ENCODE measurements around the gene XKR3.
"Not testable (repeated sequence)": the region's sequence is repeated elsewhere in the genome, so short reads cannot be mapped to it uniquely, and the experiment has no call there.

XKR3 gene

GRCh38 chr22:16803255-16803917, 21.8 kb downstream of the XKR3 start:
- DNase-seq = no peak

DNA sequence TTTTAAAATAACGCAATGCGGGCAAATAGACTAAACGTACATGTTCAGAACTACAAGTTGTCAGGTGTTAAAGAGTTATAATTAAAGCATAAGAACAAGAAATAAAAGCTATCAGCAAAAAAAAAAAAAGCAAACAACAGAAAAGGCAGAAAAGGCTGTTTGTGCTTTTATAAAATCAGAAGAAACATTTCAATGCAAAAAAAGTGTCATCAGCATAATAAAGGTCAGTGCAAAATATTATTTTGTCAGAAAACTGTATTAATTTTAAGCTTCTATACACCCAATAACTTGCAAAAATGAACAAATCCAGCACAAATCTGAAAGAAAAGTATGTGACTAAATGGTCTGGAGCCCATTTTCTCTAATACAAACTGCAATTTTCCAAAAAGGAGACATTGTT, 23.6 kb downstream of the XKR3 start:
- DNase-seq = no peak

DNA sequence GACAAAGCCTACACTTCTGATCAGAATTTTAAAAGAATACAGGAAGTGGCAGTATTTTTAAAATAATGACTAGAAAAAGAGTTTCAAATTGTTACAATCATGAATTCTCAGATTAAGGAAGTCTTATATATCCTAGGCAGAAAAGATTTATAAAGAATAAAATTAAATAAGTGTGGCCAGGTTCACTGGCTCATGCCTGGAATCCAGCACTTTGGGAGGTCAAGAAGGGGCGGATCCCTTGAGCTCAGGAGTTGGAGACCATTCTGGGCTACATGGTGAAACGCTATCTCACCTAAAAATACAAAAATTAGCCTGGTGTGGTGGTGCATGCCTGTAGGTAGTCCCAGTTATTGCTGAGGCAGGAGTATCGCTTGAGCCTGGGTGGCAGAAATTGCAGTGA, 24.1 kb downstream of the XKR3 start:
- no peak for DNase-seq

- no peak for DNase-seq
Measured at GRCh38 chr22:16800358-16800757, 24.9 kb downstream of the XKR3 start.

- DNase-seq = not testable (repeated sequence)
Measured at GRCh38 chr22:16795504-16795903, 29.7 kb downstream of the XKR3 start.

DNA sequence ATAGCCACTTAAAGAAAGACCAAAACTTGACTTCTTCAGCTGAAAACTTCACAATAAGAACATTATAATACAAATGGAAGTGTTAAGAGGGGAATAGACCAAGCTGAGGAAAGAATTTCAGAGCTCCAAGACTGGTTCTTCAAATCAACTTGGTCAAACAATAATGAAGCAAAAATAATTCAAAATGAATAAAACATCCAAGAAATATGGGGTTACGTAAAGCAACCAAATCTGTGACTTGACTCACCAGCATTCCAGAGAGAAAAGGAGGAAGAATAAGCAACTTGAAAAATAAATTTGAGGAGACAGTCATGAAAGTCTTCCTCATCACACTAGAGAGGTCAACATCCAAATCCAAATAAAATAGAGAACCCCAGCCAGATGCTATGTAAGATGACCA, 31.4 kb downstream of the XKR3 start:
- no peak for DNase-seq

DNA sequence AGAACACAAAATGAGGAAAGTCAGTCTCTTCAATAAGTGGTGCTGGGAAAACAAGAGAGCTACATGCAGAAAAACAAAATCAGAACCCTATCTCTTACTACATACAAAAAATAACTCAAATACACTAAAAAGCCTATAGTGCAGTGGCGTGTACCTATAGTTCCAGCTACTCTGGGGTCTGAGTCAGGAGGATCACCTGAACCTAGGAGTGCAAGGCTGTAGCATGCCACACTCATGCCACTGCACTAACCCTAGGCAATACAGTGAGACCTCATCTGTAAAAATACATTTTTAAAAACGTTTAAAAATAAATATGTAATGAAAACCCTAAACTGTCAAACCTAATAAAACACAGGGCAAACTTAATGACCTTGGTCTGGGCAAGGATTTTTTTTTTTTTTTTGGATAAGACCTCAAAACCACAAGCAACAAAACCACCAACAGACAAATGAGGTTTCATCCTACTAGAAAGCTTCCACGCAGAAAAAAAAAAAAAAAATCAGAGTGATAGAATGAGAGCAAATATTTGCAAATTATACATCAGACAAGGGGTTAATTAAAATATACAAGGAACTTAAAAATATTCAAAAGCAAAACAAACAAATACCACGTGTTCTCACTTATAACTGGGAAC, 35.2 kb downstream of the XKR3 start:
- DNase-seq = no peak

- no peak for DNase-seq
Measured at GRCh38 chr22:16783930-16784354, 41.3 kb downstream of the XKR3 start.

DNA sequence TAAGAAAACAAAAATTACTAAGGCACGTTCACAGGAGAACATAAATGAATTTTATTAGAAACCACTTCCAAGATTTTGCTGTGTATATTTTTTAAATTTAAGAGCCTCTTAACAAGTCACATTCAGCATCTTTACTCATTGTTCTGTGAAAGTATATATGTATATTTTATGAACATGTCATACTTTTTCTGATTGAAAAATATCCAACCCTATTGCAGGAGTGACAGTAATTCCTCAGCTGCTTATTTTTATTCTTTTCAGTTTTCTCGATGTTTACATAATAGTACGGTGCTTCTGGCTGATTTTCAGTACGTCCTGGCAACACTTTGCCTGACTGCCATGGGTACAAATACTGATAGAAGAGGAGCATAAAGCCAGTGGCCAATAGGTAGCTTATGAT, 41.8 kb downstream of the XKR3 start:
- DNase-seq = no peak

- DNase-seq = no peak
Measured at GRCh38 chr22:16781764-16782329, 43.4 kb downstream of the XKR3 start.

- no peak for DNase-seq
Measured at GRCh38 chr22:16781074-16781763, 44.0 kb downstream of the XKR3 start.

DNA sequence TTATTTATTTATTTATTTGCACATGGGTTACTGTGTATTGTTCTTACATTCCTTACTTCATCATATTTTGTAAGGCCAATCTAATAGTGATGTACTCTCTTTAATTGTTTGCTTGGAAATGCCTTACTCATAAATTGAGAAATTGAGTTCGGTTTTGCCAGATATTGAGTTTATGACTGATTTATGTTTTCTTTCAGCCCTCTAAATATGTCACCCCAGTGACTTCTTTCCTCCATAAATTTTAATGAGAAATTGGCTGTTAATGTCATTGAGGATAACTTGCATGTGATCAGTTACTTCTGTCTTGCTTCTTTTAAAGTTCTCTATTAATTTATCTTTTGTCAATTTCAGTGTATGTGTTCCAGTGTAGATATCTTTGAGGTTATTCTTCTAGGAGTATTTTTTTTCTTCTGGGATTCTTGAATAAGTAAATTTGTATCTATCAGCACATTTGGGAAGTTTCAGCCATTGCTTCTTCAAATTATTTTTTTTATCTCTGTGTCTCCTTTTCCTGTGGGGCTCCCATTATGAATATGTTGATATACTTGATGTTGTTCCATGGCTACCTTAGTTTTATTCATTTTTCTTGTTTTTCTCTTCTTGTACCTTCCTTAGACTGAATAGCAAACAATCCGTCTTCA, 47.8 kb downstream of the XKR3 start:
- DNase-seq = no peak

DNA sequence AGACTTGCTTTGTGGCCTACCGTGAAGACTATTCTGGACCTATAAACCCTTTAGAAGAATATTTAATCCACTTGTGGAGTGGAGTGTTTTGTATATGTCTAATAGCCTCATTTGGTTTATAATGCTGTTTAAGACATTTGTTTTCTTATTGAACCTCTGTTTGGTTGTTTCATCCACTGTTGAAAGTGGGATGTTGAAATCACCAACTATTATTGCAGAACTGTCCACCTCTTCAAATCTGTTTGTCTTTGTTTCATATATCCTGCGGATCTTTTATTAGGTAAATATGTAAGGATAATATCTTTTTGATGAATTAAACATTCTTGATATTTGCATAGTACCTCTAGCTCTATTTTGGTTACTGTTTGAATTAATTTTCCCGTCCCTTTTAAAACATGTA, 49.1 kb downstream of the XKR3 start:
- DNase-seq = no peak

DNA sequence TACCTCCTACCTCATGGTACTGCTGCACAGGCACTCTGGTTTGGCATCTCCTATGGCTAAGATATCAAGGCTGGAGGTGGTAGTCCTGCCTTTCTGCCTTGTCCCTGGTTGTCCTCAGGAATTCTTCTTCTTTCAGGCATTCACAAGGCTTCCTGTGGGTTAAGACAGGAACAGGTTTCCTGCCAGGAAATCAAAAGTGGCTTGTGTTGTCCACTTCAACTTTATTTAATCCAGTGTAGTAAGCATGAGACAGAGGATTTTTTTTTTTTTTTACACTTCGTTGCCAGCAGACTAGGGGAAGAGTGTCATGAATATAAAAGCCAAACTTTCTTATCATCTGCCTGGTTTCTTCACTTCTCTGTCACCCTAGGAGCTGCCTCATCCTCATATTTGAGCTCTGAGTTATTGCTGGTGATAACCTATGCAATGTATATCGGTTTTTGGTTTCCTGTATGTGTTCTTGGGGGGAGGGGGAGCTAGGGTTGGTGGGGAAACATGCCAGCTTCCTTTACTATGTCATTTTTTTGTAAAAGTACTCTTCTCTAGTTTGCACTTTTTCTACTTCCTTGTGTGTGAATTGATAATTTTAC, 50.2 kb downstream of the XKR3 start:
- DNase-seq = no peak

- DNase-seq = not testable (repeated sequence)
Measured at GRCh38 chr22:16771569-16771968, 53.6 kb downstream of the XKR3 start.

DNA sequence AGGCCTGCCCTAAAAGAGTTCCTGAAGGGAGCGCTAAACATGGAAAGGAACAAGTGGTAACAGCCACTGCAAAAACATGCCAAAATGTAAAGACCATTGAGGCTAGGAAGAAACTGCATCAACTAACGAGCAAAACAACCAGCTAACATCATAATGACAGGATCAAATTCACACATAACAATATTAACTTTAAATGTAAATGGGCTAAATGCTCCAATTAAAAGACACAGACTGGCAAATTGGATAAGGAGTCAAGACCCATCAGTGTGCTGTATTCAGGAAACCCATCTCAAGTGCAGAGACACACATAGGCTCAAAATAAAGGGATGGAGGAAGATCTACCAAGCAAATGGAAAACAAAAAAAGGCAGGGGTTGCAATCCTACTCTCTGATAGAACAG, 57.3 kb downstream of the XKR3 start:
- not testable (repeated sequence) for DNase-seq

- not testable (repeated sequence) for DNase-seq
Measured at GRCh38 chr22:16762224-16762623, 63.0 kb downstream of the XKR3 start.

DNA sequence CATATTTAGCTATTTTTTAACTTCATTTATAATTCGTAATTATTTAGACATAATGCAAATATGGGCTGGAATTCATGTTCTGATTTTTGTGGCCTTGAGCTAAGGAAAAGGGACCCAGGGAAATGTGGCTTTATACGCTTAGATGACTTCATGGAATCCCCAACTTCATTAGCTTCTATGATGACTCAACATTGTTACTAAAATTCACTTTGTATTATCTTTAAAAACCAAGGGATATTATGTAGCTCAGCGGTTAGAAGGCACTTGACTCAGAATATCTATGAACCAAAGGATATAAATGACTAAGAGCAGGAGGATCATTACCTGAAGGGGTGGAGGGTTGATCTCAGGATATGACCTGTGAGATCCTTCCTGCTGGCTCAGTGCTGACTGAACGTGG, 64.8 kb downstream of the XKR3 start:
- not testable (repeated sequence) for DNase-seq

DNA sequence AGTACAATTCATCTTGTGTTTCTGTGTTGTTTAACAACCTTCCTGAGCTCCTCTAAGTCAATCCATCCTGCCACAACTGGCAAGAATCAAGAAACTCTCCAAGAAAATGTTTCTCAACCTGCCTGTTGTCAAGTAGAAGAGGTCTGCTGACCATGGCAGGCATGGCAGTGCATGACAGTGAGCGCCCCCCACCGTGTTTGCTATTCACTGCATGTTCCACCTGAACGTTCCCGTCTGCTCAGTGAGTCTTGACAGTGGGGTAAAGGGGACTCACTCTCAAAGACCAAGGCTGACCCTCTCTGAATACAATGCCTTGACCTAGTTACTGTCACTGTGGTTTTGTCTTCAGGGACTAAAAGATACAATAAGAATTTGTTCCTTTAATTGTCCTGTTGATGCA, 75.9 kb downstream of the XKR3 start:
- not testable (repeated sequence) for DNase-seq

DNA sequence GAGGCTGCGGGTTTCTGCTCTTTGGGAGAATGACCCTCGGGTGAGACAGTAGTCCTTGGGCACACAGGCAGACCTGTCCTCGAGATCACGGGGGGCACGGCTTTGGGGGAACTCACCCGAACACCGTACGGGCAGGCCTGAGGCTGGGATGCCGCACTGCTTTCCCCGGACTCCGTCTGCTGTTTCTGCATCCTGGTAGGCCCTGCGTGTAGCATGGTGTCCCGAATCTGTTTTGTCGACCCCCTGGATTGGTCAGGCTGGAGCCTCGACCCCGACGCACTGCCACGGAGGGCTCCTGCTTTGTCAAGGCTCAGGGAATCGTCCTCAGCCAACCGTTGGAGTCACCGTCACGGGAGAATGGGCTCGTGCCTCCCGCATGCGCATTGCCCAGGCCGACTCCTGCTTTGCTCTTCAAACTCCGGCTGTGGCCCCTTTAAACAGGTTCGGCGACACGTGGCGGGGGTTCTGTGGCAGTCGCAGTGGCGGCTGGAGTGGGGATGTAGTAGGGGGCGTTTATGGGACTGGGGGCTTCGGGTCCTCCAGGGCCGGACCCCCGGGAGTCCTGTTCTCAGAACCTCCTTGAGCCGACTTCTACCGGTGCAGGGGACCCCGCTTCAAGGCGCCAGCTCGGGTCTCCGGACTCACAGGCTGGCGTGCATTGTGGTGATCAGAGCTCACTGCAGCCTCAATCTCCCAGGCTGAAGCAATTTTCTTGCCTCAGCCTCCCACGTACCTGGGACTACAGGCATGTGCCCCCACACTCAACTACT, 76.9 kb downstream of the XKR3 start:
- DNase-seq = not testable (repeated sequence)

DNA sequence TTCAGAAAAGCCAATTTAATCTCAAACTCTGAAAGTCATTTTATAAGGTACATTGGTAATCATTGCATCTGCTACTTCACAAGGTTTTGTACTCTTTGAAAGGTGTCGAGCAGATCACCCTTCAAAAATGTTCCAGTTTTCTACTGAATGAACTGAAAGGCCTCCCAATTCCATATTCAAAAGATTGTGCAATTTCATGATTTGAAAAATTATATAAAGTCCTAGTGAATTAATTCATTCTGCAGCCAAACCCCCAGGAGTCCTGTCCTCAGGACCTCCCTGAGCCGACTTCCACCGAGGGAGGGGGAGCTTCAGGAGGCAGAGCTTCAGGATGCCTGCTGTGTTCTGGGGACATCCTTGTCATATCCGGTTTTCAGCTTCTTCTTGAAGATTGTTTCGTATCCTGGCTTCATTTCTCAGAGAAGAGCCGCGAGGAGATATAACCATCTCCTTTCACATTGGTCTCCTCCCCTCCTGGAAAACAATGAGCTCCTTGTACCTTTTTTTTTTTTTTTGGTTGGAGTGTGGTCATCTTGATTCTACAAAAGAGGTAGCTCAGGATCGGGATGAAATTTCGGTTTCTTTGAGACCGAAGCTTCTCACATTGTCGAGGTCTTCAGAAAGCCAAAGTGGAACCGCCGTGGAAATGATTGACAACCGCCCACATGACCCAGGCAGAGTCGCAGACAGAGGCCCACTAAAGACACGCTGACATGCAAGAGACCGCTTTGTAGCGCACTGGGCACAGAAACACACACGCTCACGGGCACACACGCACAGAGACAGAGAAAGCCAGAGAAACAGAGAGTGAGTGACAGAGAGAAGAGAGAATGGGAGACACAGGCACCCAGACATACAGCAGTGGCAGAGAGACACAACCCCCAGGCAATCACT, 77.7 kb downstream of the XKR3 start:
- not testable (repeated sequence) for DNase-seq
